GM06990 (cell line): ENCODE results near the gene TMEM14A.
"Not testable (repeated sequence)": the region's sequence is repeated elsewhere in the genome, so short reads cannot be mapped to it uniquely, and the experiment has no call there.

ENCODE experiments used
- DNase-seq: peaks from one replicate; pipeline ENCODE4 v3.0.0-alpha.2; 2011; ENCODE audit not compliant: insufficient read length; ENCODE audit errors: extremely low read depth
- H3K27me3 ChIP-seq: replicated peaks from 2 replicates; pipeline ENCODE4 v1.6.0; 2011; ENCODE audit warnings: low read length; ENCODE audit not compliant: control insufficient read depth, insufficient read depth
- H3K36me3 ChIP-seq: 2 replicates; pipeline ENCODE4 v1.5.1; 2011; ENCODE audit warnings: low read length; ENCODE audit not compliant: control insufficient read depth, insufficient read depth
- H3K4me3 ChIP-seq: replicated peaks from 2 replicates; pipeline ENCODE4 v1.5.1; 2011; ENCODE audit warnings: low read depth, mild to moderate bottlenecking, control low read depth, low read length
- TF ChIP-seq, protein P1 (sequence below): IDR thresholded peaks from 2 replicates; pipeline ENCODE4 v1.5.1; 2011; ENCODE audit warnings: low read length, control low read depth, mild to moderate bottlenecking, inconsistent platforms; ENCODE audit not compliant: insufficient read depth, poor library complexity, severe bottlenecking

TMEM14A gene

DNA sequence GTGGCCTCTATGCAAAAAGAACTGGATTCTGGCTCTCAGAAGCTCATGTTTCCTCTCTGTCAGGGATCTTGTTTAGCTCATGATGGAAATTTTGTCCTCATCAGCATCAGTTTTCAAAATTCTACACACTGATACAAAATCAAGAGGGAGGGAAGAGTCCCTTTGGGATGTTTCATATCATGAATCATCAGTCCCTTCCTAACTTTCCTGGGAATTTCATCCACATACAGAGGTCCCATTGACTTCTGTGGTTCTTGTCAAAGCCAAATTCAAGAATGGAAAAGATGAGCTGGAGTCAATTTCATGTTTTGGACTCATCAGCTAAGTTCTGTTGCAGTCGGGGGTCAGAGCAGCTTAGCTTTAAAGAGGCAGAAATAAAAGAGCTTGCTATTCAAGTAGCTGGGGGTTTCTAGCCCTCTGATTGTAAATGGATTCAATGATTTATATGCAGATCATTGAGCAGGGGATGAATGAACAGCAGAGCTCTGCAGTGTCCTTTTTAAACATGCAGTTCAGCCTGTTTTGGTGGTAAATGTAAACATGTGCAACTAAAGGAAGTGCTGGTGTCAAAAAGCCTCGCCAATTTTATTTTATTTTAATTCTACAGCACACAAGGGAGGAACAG is 21.3 kb upstream of the TMEM14A start:
- TF ChIP-seq, protein P1, sequence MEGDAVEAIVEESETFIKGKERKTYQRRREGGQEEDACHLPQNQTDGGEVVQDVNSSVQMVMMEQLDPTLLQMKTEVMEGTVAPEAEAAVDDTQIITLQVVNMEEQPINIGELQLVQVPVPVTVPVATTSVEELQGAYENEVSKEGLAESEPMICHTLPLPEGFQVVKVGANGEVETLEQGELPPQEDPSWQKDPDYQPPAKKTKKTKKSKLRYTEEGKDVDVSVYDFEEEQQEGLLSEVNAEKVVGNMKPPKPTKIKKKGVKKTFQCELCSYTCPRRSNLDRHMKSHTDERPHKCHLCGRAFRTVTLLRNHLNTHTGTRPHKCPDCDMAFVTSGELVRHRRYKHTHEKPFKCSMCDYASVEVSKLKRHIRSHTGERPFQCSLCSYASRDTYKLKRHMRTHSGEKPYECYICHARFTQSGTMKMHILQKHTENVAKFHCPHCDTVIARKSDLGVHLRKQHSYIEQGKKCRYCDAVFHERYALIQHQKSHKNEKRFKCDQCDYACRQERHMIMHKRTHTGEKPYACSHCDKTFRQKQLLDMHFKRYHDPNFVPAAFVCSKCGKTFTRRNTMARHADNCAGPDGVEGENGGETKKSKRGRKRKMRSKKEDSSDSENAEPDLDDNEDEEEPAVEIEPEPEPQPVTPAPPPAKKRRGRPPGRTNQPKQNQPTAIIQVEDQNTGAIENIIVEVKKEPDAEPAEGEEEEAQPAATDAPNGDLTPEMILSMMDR = no peak
- no peak for DNase-seq
- Histone ChIP-seq H3K36me3 (no peaks in the 10 kb centered on the region), H3K27me3 (no peaks in the 10 kb centered on the region), H3K4me3 (no peak overlapping the region)

GRCh38 chr6:52650941-52651340 is 20.0 kb upstream of the TMEM14A start:
- Histone ChIP-seq H3K4me3 (no peak overlapping the region), H3K36me3 (no peaks in the 10 kb centered on the region), H3K27me3 (no peaks in the 10 kb centered on the region)
- TF ChIP-seq, protein P1 = no peak
- DNase-seq = no peak

DNA sequence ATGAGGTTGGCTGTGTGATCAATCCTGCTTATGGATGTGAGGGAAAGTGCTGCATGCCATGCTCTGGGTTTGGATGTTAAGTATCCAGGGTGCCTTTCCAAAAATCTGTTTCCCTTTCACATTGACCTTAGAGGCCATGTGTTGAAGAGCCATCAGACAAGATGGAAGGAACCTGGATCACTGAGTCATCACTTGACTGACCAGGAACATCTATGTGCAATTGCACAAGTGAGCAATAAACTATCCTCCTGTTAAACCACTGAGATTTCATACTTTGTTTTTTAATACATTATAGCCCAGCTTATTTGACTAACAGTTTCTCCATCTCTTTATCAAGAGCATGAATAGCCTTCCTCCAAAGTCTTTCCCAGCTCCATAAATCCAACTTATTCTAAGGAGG is 17.8 kb upstream of the TMEM14A start:
- no peaks in the 10 kb centered on the region for H3K27me3 ChIP-seq
- no peak overlapping the region for H3K4me3 ChIP-seq
- no peaks in the 10 kb centered on the region for H3K36me3 ChIP-seq
- no peak for DNase-seq
- TF ChIP-seq, protein P1 = no peak

- TF ChIP-seq, protein P1 = no peak
- no peak for DNase-seq
- H3K36me3 ChIP-seq = no peaks in the 10 kb centered on the region
- no peak overlapping the region for H3K4me3 ChIP-seq
- no peaks in the 10 kb centered on the region for H3K27me3 ChIP-seq
Measured at GRCh38 chr6:52654007-52654406, 16.9 kb upstream of the TMEM14A start.

GRCh38 chr6:52654592-52654991 is 16.3 kb upstream of the TMEM14A start:
- Histone ChIP-seq H3K36me3 (no peaks in the 10 kb centered on the region), H3K4me3 (no peak overlapping the region), H3K27me3 (no peaks in the 10 kb centered on the region)
- DNase-seq = no peak
- TF ChIP-seq, protein P1 = no peak

- not testable (repeated sequence) for H3K4me3 ChIP-seq, H3K27me3 ChIP-seq, H3K36me3 ChIP-seq, DNase-seq
Measured at GRCh38 chr6:52655941-52656340, 15.0 kb upstream of the TMEM14A start.
